Astrocyte (in vitro differentiated cells and primary cell): ENCODE data around the gene CD109. TPM values are rescaled to one million over a fixed set of nuclear protein-coding genes. Genes with fewer than 3 reads are reported as not detected.

Experiments
- DNase-seq: peaks from one replicate; pipeline ENCODE4 v3.0.0-alpha.2; 2010; ENCODE audit warnings: low read depth
- FAIRE-seq: peaks from 2 replicates; lab custom pipeline; 2011; peaks lifted over from hg19 to GRCh38; lab: Jason Lieb, UNC
- H2AFZ ChIP-seq: 2 replicates; pipeline ENCODE4 v1.6.0; 2012; ENCODE audit warnings: low read depth, low read length, inconsistent platforms
- H3K27ac ChIP-seq: 2 replicates; pipeline ENCODE4 v1.5.1; 2011; ENCODE audit warnings: low read depth, low read length, inconsistent platforms
- H3K27me3 ChIP-seq: 2 replicates; pipeline ENCODE4 v1.6.0; 2011; ENCODE audit warnings: low read length, inconsistent platforms; ENCODE audit not compliant: insufficient read depth
- H3K36me3 ChIP-seq: 2 replicates; pipeline ENCODE4 v1.5.1; 2011; ENCODE audit warnings: low read length, inconsistent platforms; ENCODE audit not compliant: insufficient read depth
- H3K4me1 ChIP-seq: 2 replicates; pipeline ENCODE4 v1.5.1; 2011; ENCODE audit warnings: low read length, inconsistent platforms; ENCODE audit not compliant: insufficient read depth
- H3K4me2 ChIP-seq: 2 replicates; pipeline ENCODE4 v1.6.0; 2012; ENCODE audit warnings: low read length, inconsistent platforms
- H3K4me3 ChIP-seq: 2 replicates; pipeline ENCODE4 v1.5.1; 2011; ENCODE audit warnings: low read depth, mild to moderate bottlenecking, low read length, inconsistent platforms; ENCODE audit not compliant: insufficient read depth
- H3K79me2 ChIP-seq: 2 replicates; pipeline ENCODE4 v1.6.0; 2012; ENCODE audit warnings: mild to moderate bottlenecking, low read length, inconsistent platforms; ENCODE audit not compliant: insufficient read depth
- H3K9ac ChIP-seq: 2 replicates; pipeline ENCODE4 v1.6.0; 2012; ENCODE audit warnings: mild to moderate bottlenecking, low read length, inconsistent platforms
- H3K9me3 ChIP-seq: 2 replicates; pipeline ENCODE4 v1.5.1; 2012; ENCODE audit warnings: low read depth, mild to moderate bottlenecking, low read length, inconsistent platforms; ENCODE audit not compliant: insufficient read depth
- H4K20me1 ChIP-seq: 2 replicates; pipeline ENCODE4 v1.6.0; 2012; ENCODE audit warnings: low read length, inconsistent platforms; ENCODE audit not compliant: insufficient read depth
- H3K27ac Mint-ChIP-seq: one replicate; pipeline ENCODE4 v1.8.0; 2021; ENCODE audit warnings: mild to moderate bottlenecking, mixed read lengths; ENCODE audit not compliant: unreplicated experiment
- H3K27me3 Mint-ChIP-seq: one replicate; pipeline ENCODE4 v1.8.0; 2021; ENCODE audit warnings: low read depth, mixed read lengths; ENCODE audit not compliant: unreplicated experiment
- H3K36me3 Mint-ChIP-seq: one replicate; pipeline ENCODE4 v1.8.0; 2021; ENCODE audit warnings: low read depth, mixed read lengths; ENCODE audit not compliant: unreplicated experiment
- H3K4me1 Mint-ChIP-seq: one replicate; pipeline ENCODE4 v1.8.0; 2021; ENCODE audit warnings: low read depth, mixed read lengths; ENCODE audit not compliant: unreplicated experiment
- H3K4me3 Mint-ChIP-seq: one replicate; pipeline ENCODE4 v1.8.0; 2021; ENCODE audit warnings: mild to moderate bottlenecking, moderate library complexity, mixed read lengths; ENCODE audit not compliant: unreplicated experiment
- H3K9me3 Mint-ChIP-seq: one replicate; pipeline ENCODE4 v1.8.0; 2021; ENCODE audit warnings: mild to moderate bottlenecking, mixed read lengths; ENCODE audit not compliant: unreplicated experiment
- CTCF ChIP-seq: IDR thresholded peaks from 2 replicates; pipeline ENCODE4 v1.5.1; 2011; ENCODE audit warnings: low read depth, mild to moderate bottlenecking, inconsistent platforms, low read length, moderate library complexity; ENCODE audit not compliant: insufficient read depth
- EZH2 ChIP-seq: IDR thresholded peaks from 2 replicates; pipeline ENCODE4 v1.6.1; 2012; ENCODE audit warnings: mild to moderate bottlenecking, low read length, inconsistent platforms; ENCODE audit not compliant: insufficient read depth
- total RNA-seq: library from RNA; stranded (reverse); gene quantifications from 2 replicates; pipeline ENCODE4 v1.2.1, GENCODE V29; 2021

The CD109 gene
- total RNA-seq, 1 donor from 2014 or later: 18.3 TPM

GRCh38 chr6:73694711-73695411, 1.1 kb upstream of the CD109 start:
- Histone ChIP-seq H3K4me3 (peak overlapping the region; percentile 62), H3K79me2 (peaks cover 11% of the 10 kb centered on the region), H3K9ac (peak overlapping the region; percentile 90), H3K9me3 (no peaks in the 10 kb centered on the region), H3K4me2 (peak overlapping the region; percentile 86), H4K20me1 (no peaks in the 10 kb centered on the region), H3K27me3 (no peaks in the 10 kb centered on the region), H2AFZ (peak overlapping the region; percentile 33), H3K27ac (peak overlapping the region; percentile 94), H3K4me1 (peaks cover 29% of the 10 kb centered on the region), H3K36me3 (peaks cover 2% of the 10 kb centered on the region)
- H3K27me3 Mint-ChIP-seq: no peaks in the 10 kb centered on the region
- peaks cover 3% of the 10 kb centered on the region for H3K9me3 Mint-ChIP-seq
- FAIRE-seq: peak; percentile 59
- H3K27ac Mint-ChIP-seq: peak overlapping the region; percentile 76
- DNase-seq: peak; percentile 65
- TF ChIP-seq EZH2 (no peak), CTCF (no peak)
- peak overlapping the region; percentile 83 for H3K4me3 Mint-ChIP-seq
- H3K36me3 Mint-ChIP-seq: peaks cover 2% of the 10 kb centered on the region
- peaks cover 21% of the 10 kb centered on the region for H3K4me1 Mint-ChIP-seq

- Mint-ChIP-seq H3K36me3 (peaks cover 4% of the 10 kb centered on the region), H3K27ac (no peak overlapping the region), H3K4me3 (peak overlapping the region; percentile 81), H3K9me3 (peaks cover 3% of the 10 kb centered on the region), H3K27me3 (no peaks in the 10 kb centered on the region), H3K4me1 (peaks cover 12% of the 10 kb centered on the region)
- FAIRE-seq: no peak
- H3K27ac ChIP-seq: peak overlapping the region; percentile 94
- H3K79me2 ChIP-seq: peaks cover 11% of the 10 kb centered on the region
- H3K4me2 ChIP-seq: peak overlapping the region; percentile 86
- H3K4me3 ChIP-seq: peak overlapping the region; percentile 62
- no peaks in the 10 kb centered on the region for H4K20me1 ChIP-seq
- peaks cover 24% of the 10 kb centered on the region for H3K4me1 ChIP-seq
- no peaks in the 10 kb centered on the region for H3K9me3 ChIP-seq
- no peak overlapping the region for H2AFZ ChIP-seq
- no peaks in the 10 kb centered on the region for H3K27me3 ChIP-seq
- no peak for DNase-seq
- peaks cover 2% of the 10 kb centered on the region for H3K36me3 ChIP-seq
- peak overlapping the region; percentile 90 for H3K9ac ChIP-seq
- TF ChIP-seq CTCF (no peak), EZH2 (no peak)
These were observed 1.1 kb downstream of the CD109 start for GRCh38 chr6:73696966-73697655.
